HG02759 (cell line): Measurements from ENCODE around the gene PCDHGA8.
"Not testable (repeated sequence)": the region's sequence is repeated elsewhere in the genome, so short reads cannot be mapped to it uniquely, and the experiment has no call there.

Source experiments
- ATAC-seq: cut with Tn5 transposase; IDR thresholded peaks from one replicate; pipeline ENCODE4 v1.9.1; 2021; ENCODE audit warnings: mild to moderate bottlenecking, moderate library complexity; ENCODE audit not compliant: unreplicated experiment

The PCDHGA8 gene

DNA sequence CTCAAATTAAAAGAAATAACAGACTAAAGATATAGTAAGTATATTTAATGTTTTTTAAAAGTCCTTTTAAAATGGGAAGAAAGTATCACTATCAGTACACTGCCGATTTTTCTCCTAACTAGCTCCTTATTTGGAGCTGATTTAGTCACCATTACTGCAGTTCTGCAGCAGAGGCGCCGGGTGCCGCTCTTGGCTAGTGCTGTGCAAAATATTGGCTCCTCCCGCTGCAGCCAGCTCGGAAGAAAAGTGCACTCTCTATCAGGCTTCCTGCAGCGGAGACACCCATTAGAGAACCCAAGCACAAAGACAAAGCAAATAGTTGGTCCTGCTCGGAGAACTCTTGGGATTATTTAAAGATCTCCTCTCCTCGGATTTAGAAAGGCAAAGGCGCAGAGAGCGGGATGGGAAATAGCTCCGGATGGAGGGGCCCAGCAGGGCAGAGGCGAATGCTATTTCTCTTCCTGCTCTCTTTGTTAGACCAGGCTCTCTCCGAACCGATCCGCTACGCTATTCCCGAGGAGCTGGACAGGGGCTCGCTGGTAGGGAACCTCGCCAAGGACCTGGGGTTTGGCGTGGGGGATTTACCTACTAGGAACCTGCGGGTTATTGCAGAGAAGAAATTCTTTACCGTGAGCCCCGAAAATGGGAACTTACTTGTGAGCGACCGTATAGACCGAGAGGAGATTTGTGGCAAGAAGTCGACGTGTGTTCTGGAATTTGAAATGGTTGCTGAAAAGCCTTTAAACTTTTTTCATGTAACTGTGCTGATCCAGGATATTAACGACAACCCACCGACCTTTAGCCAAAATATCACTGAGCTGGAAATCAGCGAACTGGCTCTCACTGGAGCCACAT lies 22.2 kb upstream of the PCDHGA8 start, which contains the start of gene PCDHGB3:
TSS of gene PCDHGB3 (plus strand) at position 249 of the 855 bp plus-strand sequence. CDS start at position 402, 153 bp downstream.
- ATAC-seq = peak; percentile 95

DNA sequence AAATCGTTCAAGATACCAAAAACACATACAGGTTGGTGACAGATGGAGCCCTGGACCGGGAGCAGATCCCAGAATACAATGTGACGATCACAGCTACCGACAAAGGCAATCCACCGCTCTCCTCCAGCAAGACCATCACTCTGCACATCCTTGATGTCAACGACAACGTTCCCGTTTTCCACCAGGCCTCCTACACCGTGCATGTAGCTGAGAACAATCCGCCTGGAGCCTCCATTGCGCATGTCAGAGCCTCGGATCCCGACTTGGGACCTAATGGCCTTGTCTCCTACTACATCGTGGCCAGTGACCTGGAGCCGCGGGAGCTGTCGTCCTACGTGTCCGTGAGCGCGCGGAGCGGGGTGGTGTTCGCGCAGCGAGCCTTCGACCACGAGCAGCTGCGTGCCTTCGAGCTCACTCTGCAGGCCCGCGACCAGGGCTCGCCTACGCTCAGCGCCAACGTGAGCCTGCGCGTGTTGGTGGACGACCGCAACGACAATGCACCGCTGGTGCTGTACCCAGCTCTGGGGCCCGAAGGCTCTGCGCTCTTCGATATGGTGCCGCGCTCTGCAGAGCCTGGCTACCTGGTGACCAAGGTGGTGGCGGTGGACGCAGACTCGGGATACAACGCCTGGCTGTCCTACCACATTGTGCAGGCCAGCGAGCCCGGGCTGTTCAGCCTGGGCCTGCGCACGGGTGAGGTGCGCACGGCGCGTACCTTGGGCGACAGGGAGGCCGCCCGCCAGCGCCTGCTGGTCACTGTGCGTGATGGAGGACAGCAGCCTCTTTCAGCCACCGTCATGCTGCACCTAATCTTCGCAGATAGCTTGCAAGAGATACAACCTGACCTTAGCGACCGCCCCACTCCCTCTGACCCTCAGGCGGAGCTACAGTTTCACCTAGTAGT lies 20.6 kb upstream of the PCDHGA8 start:
- ATAC-seq = no peak

DNA sequence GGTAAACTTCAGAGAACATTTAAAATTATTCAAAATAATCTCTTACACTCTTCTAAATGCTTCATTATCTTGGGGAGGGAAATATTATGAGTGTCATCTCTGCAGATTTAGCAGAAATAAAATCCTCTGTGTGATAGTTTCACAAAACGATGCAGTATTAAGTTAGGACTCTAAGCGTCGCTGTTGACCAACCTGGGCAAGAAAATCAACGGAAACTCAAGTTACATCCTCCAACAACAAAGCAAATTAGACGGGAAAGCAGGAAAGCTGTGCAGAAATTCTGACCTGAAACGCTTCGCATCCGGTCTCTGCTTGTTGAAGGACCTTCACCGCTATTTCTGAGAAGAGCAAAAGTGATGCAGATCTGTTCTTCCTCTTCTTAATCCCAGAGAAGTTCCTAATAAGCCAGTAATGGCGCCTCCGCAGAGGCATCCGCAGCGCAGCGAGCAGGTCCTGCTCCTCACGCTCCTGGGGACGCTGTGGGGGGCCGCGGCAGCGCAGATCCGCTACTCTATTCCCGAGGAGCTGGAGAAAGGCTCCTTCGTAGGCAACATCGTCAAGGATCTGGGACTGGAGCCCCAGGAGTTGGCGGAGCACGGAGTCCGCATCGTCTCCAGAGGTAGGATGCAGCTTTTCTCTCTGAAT lies 18.6 kb upstream of the PCDHGA8 start, which contains the start of gene PCDHGA6:
TSS of gene PCDHGA6 (plus strand) at position 219 of the 645 bp plus-strand sequence. CDS start at position 412, 193 bp downstream.
- no peak for ATAC-seq

DNA sequence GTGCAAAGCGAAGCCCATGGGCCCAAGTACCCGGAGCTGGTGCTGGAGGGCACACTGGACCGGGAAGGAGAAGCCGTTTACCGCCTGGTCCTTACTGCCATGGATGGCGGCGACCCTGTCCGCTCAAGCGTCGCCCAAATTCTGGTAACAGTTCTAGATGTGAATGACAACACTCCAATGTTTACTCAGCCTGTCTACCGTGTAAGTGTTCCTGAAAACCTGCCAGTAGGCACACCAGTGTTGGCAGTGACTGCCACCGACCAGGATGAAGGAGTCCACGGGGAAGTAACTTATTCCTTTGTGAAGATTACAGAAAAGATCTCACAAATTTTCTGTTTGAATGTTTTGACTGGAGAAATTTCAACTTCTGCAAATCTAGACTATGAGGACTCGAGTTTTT lies 17.8 kb upstream of the PCDHGA8 start:
- no peak for ATAC-seq

DNA sequence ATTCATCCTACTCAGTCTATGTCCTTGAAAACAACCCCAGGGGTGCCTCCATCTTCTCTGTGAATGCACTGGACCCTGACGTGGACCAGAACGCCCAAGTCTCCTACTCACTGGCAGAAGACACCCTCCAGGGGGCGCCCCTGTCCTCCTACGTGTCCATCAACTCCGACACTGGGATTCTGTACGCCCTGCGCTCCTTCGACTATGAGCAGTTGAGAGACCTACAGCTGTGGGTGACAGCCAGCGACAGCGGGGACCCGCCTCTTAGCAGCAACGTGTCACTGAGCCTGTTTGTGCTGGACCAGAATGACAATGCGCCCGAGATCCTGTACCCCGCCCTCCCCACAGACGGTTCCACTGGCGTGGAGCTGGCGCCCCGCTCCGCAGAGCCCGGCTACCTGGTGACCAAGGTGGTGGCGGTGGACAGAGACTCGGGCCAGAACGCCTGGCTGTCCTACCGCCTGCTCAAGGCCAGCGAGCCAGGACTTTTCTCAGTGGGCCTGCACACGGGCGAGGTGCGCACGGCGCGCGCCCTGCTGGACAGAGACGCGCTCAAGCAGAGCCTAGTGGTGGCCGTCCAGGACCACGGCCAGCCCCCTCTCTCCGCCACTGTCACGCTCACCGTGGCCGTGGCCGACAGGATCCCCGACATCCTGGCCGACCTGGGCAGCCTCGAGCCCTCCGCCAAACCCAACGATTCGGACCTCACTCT lies 16.8 kb upstream of the PCDHGA8 start:
- not testable (repeated sequence) for ATAC-seq

DNA sequence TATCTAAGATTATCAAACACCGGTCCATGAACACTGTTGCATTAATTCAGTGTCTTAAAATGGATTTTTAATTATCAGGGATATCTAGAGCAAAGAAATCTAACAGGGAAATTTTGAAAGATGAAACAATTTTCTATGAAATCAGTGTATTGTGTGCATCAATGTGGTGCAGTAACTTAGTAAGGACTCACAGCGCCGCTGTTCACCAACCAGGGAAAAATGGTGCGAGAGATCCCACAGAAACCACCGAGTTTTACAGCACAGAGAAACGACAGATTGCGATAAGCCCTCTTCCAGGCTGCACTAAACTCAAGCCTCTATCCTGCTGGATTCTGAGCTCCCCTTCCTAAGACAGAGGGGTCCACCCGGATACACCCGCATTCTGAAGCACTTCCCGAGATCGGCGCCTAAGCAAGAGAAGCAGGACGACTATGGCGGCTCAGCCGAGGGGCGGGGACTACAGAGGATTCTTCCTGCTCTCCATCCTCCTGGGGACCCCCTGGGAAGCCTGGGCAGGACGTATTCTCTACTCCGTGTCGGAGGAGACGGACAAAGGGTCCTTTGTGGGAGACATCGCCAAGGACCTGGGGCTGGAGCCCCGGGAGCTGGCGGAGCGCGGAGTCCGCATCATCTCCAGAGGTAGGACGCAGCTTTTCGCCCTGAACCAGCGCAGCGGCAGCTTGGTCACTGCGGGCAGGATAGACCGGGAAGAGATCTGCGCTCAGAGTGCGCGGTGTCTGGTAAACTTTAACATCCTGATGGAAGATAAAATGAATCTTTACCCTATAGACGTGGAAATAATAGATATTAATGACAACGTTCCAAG lies 9.8 kb upstream of the PCDHGA8 start, which contains the start of gene PCDHGA7:
TSS of gene PCDHGA7 (plus strand) at position 274 of the 826 bp plus-strand sequence. CDS start at position 432, 158 bp downstream.
- ATAC-seq = no peak

DNA sequence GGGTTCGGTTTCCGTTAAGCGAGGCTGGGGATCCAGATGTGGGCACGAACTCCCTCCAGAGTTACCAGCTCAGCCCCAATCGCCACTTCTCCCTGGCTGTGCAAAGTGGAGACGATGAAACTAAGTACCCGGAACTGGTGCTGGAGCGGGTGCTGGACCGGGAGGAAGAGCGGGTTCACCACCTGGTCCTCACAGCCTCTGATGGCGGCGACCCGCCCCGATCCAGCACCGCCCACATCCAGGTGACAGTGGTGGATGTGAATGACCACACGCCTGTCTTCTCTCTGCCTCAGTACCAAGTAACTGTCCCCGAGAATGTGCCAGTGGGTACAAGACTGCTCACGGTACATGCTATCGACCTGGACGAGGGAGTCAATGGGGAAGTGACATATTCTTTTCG lies 9.1 kb upstream of the PCDHGA8 start:
- ATAC-seq = no peak

DNA sequence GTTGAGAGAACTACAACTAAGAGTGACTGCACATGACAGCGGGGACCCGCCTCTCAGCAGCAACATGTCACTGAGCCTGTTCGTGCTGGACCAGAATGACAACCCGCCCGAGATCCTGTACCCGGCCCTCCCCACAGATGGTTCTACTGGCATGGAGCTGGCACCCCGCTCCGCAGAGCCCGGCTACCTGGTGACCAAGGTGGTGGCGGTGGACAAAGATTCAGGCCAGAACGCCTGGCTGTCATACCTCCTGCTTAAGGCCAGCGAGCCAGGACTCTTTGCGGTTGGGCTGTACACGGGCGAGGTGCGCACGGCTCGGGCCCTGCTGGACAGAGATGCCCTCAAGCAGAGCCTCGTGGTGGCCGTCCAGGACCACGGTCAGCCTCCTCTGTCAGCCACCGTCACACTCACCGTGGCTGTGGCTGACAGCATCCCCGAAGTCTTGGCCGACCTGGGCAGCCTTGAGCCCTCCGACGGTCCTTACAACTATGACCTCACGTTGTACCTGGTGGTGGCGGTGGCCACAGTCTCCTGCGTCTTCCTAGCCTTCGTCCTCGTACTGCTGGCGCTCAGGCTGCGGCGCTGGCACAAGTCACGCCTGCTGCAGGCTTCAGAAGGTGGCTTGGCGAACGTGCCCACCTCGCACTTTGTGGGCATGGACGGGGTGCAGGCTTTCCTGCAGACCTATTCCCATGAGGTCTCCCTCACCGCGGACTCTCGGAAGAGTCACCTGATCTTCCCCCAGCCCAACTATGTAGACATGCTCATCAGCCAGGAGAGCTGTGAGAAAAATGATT lies 7.8 kb upstream of the PCDHGA8 start:
- no peak for ATAC-seq

DNA sequence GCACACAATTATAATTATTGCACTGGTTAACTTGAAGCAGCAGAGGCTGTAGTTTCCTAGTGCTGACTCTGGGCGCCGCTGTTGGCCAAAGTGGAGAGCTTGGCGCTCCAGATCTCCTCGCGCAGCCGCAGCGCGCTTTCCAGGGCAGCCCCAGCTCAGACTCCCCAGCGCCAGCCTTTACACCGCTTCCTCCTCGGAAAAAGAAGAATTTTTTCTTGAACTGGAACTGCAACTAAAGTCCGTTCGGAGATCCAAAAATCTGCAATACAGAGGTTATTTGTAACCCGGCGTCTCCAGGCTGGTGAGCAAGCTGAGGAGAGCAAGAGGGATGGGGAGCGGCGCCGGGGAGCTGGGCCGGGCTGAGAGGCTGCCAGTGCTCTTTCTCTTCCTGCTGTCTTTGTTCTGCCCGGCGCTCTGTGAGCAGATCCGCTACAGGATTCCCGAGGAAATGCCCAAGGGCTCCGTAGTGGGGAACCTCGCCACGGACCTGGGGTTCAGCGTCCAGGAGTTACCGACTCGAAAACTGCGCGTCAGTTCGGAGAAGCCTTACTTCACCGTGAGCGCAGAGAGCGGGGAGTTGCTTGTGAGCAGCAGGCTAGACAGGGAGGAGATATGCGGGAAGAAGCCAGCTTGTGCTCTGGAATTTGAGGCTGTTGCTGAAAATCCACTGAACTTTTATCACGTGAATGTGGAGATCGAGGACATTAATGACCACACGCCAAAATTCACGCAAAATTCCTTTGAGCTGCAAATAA lies 4.7 kb upstream of the PCDHGA8 start, which contains the start of gene PCDHGB4:
TSS of gene PCDHGB4 (plus strand) at position 142 of the 755 bp plus-strand sequence. CDS start at position 329, 187 bp downstream.
- peak; percentile 70 for ATAC-seq

DNA sequence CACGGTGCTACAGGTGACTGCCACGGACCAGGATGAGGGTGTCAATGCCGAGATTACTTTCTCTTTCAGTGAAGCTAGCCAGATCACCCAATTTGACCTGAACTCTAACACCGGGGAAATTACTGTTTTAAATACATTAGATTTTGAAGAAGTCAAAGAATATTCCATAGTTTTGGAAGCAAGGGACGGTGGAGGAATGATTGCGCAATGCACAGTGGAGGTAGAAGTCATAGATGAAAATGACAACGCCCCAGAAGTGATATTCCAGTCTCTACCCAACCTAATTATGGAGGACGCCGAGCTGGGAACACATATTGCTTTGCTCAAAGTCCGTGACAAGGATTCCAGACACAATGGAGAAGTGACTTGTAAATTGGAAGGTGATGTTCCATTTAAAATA lies 3.8 kb upstream of the PCDHGA8 start:
- ATAC-seq = no peak

DNA sequence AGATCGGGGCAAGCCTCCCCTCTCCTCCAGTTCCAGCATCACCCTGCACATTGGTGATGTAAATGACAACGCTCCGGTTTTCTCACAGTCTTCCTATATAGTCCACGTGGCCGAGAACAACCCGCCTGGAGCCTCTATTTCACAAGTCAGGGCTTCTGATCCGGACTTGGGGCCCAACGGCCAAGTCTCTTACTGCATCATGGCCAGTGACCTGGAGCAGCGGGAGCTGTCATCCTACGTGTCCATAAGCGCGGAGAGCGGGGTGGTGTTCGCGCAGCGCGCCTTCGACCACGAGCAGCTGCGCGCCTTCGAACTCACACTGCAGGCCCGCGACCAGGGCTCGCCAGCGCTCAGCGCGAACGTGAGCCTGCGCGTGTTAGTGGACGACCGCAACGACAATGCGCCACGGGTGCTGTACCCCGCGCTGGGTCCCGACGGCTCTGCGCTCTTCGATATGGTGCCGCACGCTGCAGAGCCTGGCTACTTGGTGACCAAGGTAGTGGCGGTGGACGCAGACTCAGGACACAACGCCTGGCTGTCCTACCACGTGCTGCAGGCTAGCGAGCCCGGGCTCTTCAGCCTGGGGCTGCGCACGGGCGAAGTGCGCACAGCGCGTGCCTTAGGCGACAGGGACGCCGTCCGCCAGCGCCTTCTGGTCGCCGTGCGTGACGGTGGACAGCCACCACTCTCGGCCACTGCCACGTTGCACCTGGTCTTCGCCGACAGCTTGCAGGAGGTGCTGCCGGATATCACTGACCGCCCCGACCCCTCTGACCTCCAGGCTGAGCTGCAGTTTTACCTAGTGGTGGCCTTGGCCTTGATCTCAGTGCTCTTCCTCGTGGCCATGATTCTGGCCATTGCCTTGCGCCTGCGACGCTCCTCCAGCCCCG lies 3.0 kb upstream of the PCDHGA8 start:
- ATAC-seq = no peak

DNA sequence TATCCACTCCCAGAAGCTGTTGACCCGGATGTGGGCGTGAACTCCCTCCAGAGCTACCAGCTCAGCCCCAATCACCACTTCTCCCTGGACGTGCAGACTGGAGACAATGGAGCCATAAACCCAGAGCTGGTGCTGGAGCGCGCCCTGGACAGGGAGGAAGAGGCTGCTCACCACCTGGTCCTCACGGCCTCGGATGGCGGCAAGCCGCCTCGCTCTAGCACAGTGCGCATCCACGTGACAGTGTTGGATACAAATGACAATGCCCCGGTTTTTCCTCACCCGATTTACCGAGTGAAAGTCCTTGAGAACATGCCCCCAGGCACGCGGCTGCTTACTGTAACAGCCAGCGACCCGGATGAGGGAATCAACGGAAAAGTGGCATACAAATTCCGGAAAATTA lies 834 bp downstream of the PCDHGA8 start:
- ATAC-seq = no peak

DNA sequence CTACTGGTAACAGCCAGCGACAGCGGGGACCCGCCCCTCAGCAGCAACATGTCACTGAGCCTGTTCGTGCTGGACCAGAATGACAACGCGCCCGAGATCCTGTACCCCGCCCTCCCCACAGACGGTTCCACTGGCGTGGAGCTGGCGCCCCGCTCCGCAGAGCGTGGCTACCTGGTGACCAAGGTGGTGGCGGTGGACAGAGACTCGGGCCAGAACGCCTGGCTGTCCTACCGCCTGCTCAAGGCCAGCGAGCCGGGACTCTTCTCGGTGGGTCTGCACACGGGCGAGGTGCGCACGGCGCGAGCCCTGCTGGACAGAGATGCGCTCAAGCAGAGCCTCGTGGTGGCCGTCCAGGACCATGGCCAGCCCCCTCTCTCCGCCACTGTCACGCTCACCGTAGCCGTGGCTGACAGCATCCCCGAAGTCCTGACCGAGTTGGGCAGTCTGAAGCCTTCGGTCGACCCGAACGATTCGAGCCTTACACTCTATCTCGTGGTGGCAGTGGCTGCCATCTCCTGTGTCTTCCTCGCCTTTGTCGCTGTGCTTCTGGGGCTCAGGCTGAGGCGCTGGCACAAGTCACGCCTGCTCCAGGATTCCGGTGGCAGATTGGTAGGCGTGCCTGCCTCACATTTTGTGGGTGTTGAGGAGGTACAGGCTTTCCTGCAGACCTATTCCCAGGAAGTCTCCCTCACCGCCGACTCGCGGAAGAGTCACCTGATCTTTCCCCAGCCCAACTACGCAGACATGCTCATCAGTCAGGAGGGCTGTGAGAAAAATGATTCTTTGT lies 2.2 kb downstream of the PCDHGA8 start:
- ATAC-seq = not testable (repeated sequence)

DNA sequence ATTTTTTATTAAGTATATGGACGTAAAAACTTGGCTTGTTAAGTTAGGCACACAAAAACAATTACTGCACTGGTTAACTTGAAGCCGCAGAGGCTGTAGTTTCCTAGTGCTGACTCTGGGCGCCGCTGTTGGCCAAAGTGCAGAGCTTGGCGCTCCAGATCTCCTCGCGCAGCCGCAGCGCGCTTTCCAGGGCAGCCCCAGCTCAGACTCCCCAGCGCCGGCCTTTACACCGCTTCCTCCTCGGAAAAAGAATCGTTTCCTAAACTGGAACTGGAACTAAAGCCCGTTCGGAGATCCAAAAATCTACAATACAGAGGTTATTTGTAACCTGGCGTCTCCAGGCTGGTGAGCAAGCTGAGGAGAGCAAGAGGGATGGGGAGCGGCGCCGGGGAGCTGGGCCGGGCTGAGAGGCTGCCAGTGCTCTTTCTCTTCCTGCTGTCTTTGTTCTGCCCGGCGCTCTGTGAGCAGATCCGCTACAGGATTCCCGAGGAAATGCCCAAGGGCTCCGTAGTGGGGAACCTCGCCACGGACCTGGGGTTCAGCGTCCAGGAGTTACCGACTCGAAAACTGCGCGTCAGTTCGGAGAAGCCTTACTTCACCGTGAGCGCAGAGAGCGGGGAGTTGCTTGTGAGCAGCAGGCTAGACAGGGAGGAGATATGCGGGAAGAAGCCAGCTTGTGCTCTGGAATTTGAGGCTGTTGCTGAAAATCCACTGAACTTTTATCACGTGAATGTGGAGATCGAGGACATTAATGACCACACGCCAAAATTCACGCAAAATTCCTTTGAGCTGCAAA lies 5.5 kb downstream of the PCDHGA8 start, which contains the start of gene PCDHGB5:
TSS of gene PCDHGB5 (plus strand) at position 192 of the 796 bp plus-strand sequence. CDS start at position 373, 181 bp downstream.
- ATAC-seq = peak; percentile 98

DNA sequence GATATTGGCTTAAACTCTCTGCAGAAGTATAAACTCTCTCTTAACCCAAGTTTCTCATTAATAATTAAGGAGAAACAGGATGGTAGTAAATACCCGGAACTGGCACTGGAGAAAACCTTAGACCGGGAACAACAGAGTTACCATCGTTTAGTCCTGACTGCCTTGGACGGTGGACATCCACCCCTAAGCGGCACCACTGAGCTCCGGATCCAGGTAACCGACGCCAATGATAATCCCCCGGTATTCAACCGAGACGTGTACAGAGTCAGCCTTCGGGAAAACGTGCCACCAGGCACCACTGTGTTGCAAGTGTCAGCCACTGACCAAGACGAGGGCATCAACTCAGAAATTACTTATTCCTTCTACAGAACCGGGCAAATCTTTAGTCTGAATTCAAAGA lies 6.2 kb downstream of the PCDHGA8 start:
- no peak for ATAC-seq
